ENCODE results near the gene PLCL1.

- TF ChIP-seq CTCF (IDR thresholded peaks at IDR 0.05; ENCODE audit: insufficient read depth, low read length) (no peak), POLR2AphosphoS5 (IDR thresholded peaks at IDR 0.05; ENCODE audit: low read depth) (no peak)
Observed at GRCh38 chr2:197850882-197851450, 46.6 kb downstream of the PLCL1 start.

Data from HL-60 (cell line).